PC-3 (cell line): ENCODE measurements around the gene KCNJ15.

Experiments used
- EZH2 ChIP-seq: fragments of 300-600 bp; sonication (generic); IDR thresholded peaks from one replicate; pipeline ENCODE4 v1.6.1; 2017; ENCODE audit warnings: antibody characterized with exemption, mild to moderate bottlenecking, low read length; ENCODE audit not compliant: unreplicated experiment
- TF ChIP-seq, protein P1 (sequence below): fragments of 300-600 bp; sonication (generic); conservative IDR thresholded peaks from 2 replicates; pipeline ENCODE4 v1.5.1; 2017; ENCODE audit warnings: antibody characterized with exemption, low read depth, mild to moderate bottlenecking, low read length

DNA sequence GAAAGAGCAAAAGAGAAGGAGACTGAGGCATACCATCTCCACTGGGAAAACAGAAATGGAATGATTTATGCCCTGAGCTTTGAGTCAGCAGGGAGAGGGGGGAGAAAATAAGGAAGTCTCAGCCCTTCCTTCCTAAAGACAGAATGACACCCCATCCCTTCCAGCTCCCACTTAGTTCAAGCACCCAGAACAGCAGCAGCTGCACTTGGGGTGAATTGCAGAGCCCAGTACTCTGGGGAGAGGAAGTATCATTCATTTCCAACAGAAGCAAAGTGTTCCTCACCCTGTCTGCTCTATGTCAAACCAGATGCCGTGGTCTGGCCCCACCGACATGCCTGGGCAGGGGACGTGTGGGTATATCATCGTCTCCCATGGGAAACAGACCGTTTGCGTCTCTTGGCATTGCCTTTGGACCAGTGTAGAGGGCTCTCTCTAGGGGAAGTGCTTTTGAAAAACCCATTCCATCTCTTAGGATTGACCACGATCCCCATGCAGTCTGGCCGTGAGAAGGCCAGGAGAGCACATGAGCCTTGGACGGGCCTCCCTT, 1.1 kb upstream of the KCNJ15 start:
- TF ChIP-seq EZH2 = no peak
- TF ChIP-seq, protein P1, sequence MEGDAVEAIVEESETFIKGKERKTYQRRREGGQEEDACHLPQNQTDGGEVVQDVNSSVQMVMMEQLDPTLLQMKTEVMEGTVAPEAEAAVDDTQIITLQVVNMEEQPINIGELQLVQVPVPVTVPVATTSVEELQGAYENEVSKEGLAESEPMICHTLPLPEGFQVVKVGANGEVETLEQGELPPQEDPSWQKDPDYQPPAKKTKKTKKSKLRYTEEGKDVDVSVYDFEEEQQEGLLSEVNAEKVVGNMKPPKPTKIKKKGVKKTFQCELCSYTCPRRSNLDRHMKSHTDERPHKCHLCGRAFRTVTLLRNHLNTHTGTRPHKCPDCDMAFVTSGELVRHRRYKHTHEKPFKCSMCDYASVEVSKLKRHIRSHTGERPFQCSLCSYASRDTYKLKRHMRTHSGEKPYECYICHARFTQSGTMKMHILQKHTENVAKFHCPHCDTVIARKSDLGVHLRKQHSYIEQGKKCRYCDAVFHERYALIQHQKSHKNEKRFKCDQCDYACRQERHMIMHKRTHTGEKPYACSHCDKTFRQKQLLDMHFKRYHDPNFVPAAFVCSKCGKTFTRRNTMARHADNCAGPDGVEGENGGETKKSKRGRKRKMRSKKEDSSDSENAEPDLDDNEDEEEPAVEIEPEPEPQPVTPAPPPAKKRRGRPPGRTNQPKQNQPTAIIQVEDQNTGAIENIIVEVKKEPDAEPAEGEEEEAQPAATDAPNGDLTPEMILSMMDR = no peak
